ENCODE results near the gene AP1AR.

- TF ChIP-seq CTCF (IDR thresholded peaks at IDR 0.05) (no peak), POLR2A (IDR thresholded peaks at IDR 0.05) (no peak), POLR2AphosphoS5 (IDR thresholded peaks at IDR 0.05) (no peak)
Observed at GRCh38 chr4:112311516-112311915, 79.9 kb downstream of the AP1AR start.

All from stomach (tissue), 4 donors.